K562 treated with DMSO at 1 percent for 12 hours (cell line): ENCODE measurements around the gene SPATA13. TPM values are rescaled to one million over a fixed set of nuclear protein-coding genes. Genes with fewer than 3 reads are reported as not detected.

ENCODE experiments used
- total RNA-seq: library from RNA; unstranded; fragments of 300-600 nt; gene quantifications from 2 replicates; pipeline ENCODE4 v1.2.3, GENCODE V29; 2022; ENCODE audit not compliant: insufficient read depth

Gene SPATA13
- not detected in 2 replicates for total RNA-seq

DNA sequence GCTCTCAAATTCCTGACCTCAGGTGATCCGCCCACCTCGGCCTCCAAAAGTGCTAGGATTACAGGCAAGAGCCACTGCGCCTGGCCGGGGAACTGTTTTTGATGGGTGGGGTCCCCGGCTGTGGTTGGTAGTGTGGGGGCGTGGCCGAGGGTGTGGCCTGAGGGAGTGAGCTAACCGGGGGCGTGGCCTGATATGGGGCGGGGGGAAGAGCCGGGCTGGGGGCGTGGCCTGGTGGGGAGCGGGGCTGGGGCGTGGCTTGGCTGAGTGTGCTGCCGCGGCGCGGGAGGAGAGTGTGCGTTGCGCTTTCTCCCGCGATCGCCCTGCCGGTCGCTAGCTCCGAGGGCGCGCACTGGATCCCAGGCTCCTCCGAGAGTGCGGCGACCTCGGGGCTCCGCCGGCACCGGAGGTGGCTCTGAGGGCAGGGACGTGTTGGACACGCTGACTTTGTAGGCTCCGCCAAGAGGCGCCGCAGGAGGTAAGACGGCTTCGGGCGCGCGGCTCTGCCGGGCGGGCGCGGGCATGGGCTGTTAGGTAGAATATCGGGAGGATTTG lies at the start of gene SPATA13:
SPATA13 (plus strand) TSS at position 263 of the 552 bp plus-strand sequence. CDS start 62,210 bp downstream, outside the sequence.

DNA sequence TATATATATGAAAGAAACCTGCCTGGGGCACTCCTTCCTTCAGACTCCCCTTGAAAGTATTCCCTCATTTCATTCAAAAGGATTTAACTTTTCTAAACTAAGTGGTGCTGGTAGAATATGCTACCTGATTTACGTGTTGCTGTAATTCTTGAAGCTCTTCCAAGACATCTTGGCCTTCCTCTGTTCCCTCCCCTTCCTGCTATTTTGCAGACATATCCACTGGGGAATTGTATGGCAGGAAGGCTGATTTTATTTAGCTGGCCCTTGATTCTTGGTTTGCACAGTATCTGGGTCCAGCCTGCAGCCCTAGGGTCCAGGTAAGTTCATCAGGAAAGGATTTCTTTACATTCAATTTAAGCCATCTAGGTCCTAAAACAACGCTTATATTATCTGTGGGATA lies 148.8 kb downstream of the SPATA13 start, which contains the start of gene C1QTNF9:
C1QTNF9 (plus strand) TSS at position 281 of the 400 bp plus-strand sequence. CDS start 6,424 bp downstream, outside the sequence.

Other genes with a start within 250 kb of the SPATA13 start
- gene C1QTNF9, start 148.9 kb downstream of the SPATA13 start, total RNA-seq, result not detected in 2 replicates